ENCODE data around the gene RFC1. TPM values are rescaled to one million over a fixed set of nuclear protein-coding genes. Genes with fewer than 3 reads are reported as not detected.
"Not testable (repeated sequence)": the region's sequence is repeated elsewhere in the genome, so short reads cannot be mapped to it uniquely, and the experiment has no call there.

Gene RFC1
- total RNA-seq, 1 donor from 2014 or later = 43.4 TPM

DNA sequence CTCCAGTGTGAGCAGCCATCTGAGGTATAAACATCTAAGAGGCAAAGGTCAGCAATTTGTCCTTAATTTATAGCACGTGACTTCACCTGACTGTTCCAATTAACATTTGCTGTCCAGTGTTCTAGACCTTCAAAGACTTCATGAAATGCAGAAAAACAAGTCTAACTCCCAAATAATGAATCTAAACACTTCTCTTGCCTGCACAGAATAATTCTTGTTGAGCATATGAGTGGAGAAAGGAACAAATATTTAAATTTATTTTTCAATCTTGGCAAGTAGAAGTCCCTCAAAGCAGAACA, 12.0 kb downstream of the RFC1 start:
- no peak for DNase-seq

DNA sequence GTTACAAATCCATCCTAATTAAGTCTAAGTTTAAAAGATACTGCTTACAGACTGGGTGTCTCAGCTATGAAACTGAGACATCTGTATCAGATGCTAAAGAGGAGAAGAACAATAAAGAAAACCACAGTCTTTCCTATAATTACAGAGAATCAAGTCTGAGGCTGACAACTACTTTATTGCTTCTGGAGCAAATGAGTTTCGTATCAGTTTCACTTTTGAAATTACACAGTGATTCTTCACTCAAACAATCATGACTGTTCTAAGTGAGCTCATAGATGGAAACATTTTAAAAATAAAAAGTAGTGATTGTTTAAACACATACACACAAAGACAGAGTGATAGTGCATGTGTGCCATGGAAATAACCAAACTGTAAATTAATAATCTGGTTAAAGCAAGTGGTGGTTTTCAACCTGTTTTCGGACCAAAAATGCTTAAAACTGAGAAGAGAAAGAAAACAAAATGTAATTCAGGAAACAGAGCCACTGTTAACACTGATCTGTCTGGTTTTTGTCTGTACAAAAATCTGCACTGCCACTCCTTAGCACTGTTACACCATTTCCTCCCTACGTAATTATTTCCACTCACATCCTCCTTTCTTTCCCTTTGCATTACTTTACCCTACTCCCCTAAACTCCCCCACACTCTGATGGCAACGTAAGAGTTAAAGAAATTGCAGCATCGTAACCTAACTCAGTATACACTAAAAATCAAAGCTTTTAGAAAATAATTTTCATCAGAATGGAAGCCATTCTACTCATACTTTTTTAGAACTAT, 12.5 kb downstream of the RFC1 start:
- peak; percentile 57 for DNase-seq

DNA sequence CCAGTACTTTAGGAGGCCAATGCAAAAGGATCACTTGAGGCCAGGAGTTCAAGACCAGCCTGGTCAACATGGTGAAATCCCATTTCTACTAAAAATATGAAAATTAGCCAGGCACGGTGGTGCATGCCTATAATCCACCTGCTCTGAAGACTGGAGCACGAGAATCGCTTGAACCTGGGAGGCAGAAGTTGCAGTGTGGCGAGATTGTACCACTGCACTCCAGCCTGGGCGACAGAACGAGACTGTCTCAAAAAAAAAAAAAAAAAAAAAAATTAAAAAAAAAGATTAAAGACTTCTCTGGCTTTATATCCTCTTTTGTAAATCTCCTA, 13.0 kb downstream of the RFC1 start:
- not testable (repeated sequence) for DNase-seq

DNA sequence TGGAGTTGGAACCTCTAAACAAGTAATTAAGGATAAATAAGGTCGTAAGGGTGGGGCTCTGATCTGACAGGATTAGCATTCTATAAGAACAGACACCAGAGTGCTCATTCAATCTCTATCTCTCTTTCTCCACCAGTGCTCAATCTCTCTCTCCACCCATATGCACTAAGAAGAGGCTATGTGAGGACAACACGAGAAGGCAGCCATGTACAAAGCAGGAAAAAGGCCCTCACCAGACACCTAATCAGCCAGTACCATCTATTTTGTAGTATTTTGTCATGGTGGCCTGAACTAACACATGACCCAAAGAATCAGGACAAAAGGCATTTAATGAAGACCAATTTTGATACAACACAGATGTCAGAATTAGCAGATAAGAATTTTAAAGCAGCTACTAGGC, 16.8 kb downstream of the RFC1 start:
- DNase-seq = no peak

DNA sequence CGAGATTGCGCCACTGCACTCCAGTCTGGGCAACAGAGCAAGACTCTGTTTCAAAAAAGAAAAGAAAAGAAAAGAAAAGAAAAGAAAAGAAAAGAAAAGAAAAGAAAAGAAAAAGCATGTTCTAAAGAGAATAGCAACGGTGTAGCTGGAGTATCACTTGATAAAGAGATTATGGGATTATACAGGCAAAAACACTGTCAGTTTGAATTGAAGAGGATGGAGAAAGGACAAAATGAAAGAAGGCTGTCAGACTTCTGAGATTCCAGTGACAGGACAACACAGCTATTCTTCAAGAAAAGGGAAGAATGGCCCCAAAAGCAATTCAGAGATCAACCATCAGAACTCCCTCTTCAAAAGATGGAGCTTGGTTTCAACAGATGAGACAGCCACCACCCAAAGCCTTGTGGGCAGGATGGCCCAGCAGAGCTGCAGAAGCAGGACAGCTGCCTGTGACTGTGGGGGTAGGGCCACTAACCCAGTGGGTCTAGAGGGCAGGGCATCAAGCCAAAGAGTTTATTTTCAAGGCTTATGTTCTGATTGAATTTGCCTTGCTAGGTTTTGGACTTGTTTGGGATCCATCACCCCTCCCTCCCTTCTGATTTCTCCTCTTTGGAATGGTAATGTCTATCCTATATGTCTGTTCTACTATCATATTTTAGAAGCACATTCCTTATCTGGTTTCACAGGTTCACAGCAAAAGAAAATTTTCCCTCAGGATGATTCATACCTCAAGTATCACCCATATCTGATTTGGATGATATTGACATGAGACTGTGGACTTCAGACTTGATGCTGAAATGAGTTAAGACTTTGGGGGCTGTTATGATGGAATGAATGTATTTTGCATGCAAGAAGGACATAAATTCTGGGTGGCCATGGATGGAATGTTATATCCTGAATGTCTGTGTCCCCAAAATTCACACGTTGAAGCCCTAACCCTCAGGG, 17.5 kb downstream of the RFC1 start:
- peak; percentile 16 for DNase-seq

DNA sequence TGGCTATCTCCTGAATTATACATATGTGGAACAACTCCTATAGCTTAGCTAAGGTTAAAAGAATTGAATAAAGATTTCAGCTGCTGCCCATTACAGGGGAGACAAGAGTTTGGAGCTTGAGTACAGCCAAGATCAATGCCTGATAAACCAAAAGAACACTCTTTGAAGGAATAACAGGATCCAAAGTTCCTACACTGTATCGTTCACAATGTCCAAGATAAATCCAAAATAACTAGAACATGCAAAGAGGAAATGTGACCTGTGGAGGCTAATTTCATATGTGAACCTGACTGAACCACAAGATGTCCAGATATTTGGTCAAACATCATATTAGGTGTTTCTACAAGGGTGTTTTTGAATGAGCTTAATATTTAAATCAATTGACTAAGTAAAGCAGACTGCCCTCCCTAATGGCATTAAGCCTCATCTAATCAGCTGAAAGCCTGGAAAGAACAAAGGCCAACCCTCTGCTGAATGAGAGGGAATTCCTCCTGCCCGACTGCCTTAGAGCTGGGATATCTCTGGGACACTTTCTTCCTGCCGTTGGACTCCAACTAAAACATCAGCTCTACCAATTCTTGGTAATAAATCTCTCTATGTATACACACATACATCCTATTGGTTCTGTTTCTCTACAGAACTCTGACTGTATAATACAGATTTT, 19.2 kb downstream of the RFC1 start:
- no peak for DNase-seq

DNA sequence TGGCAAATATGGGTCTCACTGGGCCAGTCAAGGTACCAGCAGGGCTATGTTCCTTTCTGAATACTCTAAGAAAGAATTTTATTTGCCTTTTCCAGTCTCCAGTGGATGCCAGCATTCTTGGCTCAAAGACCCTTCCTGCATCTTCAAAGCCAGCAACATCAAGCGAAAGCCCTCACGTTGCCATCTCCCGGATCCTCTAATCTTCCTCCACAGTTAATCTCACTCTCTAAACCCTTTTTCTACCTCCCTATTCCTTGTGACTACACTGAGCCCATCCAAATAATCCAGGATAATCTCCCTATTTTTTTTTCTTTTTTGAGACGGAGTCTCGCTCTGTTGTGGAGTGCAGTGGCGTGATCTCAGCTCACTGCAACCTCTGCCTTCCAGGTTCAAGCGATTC, 23.4 kb downstream of the RFC1 start:
- no peak for DNase-seq

DNA sequence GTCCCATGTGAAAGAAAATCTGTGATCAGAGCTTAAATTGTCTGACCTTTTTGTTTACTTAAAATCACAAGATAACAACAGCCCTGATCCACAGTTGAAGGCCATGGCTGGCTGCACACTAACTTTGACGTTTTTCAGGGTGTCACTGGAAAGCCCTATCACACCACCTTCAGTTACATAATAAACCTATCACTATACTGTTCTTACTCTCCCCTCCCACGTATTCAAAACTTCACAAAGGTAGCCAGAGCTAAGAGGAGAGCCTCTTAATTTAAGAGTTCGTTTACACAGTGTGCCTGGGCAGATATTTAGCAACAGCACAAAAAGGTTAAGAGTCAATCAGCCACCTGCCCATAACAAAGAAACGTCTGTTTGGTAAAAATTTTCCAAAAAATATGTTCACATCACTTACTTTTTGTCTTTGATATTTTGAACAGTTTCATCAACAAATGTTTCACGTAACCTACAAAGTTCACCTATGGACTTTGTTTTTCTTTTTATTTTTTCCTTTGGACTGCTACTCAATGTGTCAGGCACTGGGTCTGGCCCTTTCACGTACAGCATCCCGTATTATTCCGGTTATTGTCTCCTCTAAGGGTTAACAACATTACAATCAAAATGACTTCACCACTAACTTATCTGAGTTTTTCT, 25.0 kb downstream of the RFC1 start:
- DNase-seq = no peak

DNA sequence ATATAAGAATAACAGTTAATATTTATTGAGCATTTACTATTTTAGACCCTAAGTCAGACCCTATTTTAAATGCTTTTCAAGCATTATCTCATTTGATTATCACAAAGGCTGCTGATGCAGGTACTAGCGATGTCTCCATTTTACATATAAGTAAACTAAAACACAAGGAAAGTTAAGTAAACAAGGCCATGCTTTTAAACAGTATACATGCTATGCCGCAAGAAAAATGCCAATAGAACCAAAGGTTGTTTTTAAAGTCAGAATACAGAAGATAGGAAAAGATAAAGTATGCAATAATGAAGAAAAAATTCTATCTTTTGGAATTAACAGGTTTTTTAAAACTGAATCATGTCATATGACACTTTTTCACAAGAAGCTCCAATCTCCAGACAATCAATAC, 26.2 kb downstream of the RFC1 start:
- DNase-seq = no peak

DNA sequence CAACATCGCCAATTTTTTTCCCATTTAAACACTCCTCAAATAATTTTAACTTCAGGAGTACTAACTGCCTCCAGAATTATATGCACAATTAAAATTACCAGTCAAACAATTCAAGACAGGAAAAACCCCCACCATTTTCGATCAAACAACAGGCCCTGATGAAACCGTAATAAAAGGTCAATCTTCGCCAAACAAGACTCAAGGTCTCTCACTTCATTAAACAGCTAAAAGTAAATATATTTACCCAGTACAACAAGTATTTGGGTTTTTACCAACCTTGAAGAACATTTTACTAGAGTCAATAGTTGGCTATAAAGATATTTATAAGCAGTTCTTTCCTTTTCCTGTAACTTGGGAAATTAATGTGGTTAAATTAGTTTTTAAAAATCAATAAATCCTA, 28.3 kb downstream of the RFC1 start:
- no peak for DNase-seq

DNA sequence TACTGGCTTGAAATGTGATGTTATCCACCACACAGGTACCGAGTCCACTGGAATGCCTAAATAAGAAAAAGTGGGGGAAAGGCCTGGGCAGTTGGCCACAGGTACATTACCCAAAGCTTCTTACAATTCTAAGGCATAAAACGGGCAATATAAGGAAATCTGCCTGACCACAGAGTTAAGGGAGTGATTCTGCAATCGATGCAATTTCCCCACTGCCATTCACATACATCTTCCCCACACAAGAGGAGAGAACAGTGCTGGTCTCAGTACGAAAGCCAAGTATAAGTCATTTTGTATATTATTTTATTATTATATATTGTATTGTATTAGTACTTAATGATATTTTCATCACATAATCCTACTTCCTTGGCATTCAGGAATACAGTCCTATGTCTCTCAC, 30.6 kb downstream of the RFC1 start:
- DNase-seq = no peak

DNA sequence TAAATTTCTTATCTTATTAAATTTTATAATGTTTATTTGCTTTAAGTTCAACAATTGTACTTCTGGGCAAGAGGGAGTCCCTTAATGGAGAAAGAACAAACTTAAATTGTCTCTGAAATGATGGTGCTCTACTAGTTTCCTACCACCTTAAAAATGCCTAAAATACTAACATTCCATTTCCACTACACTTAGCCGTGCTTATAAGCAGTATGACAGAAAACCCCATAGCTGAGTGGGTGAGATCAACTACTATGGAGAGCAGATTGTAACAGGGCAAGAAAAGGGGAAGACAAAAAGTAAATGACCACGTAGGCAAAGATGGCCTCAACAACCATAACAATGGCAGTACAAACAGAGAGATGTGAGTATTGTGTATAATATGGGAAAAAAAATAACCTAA, 35.0 kb downstream of the RFC1 start:
- DNase-seq = no peak

DNA sequence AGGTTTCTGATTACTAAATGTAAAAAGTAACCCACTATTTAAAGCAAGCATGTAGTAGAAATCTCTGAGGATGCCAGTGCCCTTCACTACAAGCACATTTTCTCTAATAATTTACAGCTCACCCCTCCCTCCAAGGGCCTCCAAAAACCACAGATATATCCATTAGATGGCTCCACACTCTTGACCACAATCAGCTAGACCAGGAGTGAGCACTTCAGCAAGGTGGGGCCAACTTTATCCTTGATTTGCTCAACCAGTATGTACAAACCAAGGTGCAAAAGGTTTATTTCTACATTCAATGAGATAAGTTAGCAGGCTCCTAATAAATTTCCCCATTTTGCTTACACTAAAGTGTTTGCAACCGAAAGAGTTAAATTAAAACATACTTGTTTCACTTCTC, 35.8 kb downstream of the RFC1 start:
- DNase-seq = no peak

DNA sequence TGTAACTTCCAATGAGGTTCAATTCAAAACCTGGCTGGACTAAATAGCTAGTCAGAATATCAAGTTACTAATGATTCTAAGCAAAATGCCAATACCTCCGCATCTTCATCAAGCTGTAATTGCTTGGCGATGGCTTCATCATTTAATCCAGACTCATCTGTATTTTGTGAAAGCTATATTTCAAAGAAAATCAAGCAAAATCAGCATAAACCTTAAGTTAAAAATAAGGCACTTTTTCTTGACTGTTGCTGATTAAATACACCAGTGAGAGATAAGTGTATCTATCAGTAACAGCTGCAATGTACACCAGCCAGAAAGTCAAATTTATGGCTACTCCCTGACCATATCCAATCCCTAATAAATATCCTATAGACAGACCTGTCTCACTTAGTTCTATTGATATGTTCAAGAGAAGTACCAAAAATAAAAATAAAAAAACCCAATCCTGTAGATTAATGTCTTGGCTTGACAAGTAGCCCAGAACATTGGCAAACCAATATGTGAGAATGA, 39.6 kb downstream of the RFC1 start:
- DNase-seq = no peak

DNA sequence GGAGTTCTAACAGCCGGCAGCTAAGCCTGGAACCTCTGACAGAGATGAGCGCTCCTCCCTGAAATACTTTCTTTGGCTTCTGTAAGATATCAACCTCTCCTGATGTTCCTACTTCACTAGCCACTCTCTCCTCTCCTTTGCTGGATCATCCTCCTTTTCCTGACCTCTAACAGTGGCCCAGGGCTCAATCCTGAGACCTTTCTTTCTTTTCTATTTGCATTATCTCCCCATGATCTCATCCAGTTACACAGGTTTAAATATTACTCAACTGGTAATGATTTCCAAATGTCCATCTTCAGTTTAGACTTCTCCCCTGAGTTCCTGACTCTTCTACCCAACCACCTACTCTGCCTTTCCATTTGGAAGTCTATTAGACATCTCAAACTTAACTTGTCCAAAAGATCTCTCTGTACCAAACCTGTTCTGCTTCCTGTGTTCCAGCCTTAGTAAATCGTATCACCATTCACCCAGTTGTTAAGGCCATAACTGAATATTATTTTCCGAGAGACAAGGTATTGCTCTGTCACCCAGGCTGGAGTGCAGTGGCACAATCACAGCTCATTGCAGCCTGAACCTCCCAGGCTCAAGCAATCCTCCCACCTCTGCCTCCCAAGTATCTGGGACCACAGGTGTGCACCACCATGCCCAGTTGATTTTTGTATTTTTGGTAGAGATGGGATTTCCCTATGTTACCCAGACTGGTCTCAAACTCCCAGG, 41.1 kb downstream of the RFC1 start:
- DNase-seq = no peak

DNA sequence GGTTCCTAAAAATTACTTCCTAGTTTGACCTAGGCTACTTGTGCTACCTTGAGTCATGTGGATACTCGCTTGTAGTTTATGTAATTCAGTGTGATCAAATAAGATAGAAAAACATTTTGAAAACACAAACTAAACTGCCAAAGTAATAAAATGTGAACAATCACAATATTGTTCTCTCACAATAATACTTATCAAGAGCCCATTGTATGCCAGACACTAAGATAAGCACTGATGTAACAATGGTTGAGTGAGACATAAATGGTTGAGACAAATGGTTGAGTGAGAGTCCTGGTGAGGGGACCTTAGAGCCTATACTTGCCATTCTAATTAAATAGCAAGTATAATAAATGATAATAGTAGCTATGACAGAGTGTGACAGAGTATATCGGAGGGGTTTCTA, 41.7 kb downstream of the RFC1 start:
- DNase-seq = no peak

DNA sequence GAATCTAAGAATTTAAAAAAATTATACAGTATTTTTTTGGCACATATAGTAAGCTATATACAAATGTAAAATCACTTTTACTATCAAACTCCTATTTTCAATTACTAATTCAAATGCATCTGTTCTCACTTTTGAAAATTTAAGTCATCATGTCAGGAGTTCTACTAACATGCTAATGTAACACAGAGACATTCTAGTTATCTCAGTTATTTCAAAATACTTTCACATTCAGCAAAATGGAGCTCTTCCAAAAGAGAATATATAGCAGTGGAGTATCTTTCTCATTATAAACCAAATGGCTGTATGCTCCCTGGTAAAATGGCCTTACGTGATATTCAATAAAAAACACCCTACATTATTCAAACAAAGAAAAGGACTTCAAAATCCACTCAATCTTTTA, 42.3 kb downstream of the RFC1 start:
- DNase-seq = no peak

DNA sequence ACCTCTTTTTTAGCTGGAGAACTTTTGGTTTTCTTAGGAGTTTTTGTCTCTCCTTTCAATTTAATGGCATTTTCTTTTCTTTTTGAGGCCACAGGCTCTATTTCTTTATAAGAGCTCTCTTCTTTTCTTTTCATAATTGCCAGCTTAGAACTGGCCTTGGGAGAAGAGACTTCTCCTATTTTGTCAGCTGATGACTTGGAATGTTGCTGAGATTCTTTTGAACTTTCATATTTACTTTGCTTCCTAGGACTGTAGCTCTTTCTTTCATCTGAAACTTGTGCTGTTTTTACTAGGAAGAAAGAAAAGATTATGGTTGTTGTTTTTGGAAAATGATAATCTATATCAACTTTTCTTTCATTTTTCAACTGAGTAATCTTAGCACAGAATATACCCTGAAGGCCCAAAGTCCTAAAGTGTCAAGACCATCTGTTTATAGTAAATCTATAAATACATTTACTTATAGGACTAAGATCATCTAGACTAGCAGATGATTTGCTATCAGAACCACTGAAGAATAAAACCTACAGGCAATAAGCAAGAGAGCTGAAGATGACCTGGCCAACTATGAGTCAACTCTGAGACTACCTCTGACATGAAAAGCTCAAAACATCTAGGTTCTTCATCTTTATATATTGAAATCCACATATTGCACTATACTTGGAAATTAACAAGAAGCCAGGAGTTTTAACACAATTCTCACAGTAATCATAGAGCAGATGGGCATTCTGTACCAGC, 45.6 kb downstream of the RFC1 start:
- DNase-seq = no peak

DNA sequence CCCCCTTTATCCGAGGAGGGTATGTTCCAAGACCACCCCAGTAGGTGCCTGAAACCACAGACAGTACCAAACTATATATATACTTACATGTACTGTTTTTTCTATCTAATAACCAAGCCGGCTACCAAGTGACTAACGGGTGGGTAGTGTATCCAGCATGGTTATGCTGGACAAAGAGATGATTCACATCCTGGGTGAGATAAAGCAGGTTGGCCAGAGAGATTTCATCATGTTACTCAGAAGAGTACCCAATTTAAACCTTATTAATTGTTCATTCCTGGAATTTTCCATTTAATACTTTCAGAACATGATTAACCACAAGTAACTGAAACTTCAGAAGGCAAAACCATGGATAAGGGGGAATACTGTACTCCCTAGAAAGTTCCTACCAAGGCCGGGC, 46.5 kb downstream of the RFC1 start:
- no peak for DNase-seq

DNA sequence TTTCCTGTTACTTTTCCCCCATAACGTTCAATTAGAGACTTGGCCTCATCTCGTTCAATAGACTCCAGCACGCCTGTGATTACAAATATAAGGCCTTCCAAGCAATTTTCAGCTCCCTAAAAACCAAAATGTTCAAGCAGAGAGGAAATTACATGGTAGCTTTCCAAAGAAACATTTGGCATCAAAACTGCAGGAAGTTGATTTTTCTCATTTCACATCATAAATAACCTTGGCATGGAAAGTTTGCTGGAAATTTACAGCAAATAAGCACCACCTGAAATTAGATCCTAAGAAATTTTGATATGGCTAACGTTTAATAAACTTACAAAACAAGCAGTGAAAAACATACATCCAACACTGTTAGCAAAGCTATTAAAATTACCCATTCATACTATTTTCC, 53.3 kb downstream of the RFC1 start:
- peak; percentile 31 for DNase-seq

DNA sequence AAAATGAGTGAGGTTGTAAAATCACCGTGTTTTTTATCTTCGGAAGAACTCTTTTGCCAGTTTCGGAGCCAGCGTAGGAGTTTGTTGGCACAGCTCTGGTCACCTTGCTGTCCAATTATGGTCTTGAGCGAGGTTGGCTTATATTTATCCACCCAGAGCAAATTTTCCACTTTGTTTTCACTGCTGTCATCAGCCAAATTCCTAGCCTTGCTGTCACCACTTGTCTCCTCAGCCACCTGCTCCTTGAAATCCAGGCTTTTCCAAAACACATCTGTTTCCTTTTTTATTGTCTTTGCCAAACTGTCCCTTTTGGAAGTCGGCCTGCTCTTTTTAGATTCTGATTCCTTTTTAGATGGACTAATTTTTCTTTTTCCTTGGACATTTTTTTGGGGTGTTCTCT, 57.6 kb downstream of the RFC1 start:
- DNase-seq = peak; percentile 66

Data from tongue (tissue), 2 donors.